GM23338 (cell line): ENCODE results near the gene KRT3. TPM values are rescaled to one million over a fixed set of nuclear protein-coding genes. Genes with fewer than 3 reads are reported as not detected.

Source experiments
- CREB1 ChIP-seq: fragments of 250-450 bp; sonication (Bioruptor Pico); IDR thresholded peaks from 2 replicates; pipeline ENCODE4 v1.5.0; 2020; ENCODE audit warnings: low read depth, mild to moderate bottlenecking, moderate library complexity
- ETS1 ChIP-seq: IDR thresholded peaks from 2 replicates; pipeline ENCODE4 v1.6.1; 2016; ENCODE audit warnings: antibody characterized with exemption
- EZH2 ChIP-seq: fragments of 200-600 bp; sonication (generic); IDR thresholded peaks from one replicate; pipeline ENCODE4 v1.8.0; 2017; ENCODE audit warnings: antibody characterized with exemption, mild to moderate bottlenecking, low read depth; ENCODE audit not compliant: unreplicated experiment
- EZH2phosphoT487 ChIP-seq: fragments of 200-600 bp; sonication (generic); IDR thresholded peaks from one replicate; pipeline ENCODE4 v1.8.1; 2018; ENCODE audit warnings: antibody characterized with exemption; ENCODE audit not compliant: unreplicated experiment
- NANOG ChIP-seq: IDR thresholded peaks from 2 replicates; pipeline ENCODE4 v1.6.1; 2016; ENCODE audit warnings: antibody characterized with exemption, borderline replicate concordance
- POLR2AphosphoS5 ChIP-seq: IDR thresholded peaks from 2 replicates; pipeline ENCODE4 v1.6.1; 2016; ENCODE audit warnings: antibody characterized with exemption, low read depth
- ZNF114 ChIP-seq: fragments of 250-450 bp; sonication (Bioruptor Pico); IDR thresholded peaks from 2 replicates; pipeline ENCODE4 v1.5.0; 2020; ENCODE audit warnings: mild to moderate bottlenecking, moderate library complexity
- ZNF331 ChIP-seq: fragments of 250-450 bp; sonication (Bioruptor Pico); IDR thresholded peaks from 2 replicates; pipeline ENCODE4 v1.5.0; 2020; ENCODE audit warnings: low read depth, mild to moderate bottlenecking, moderate library complexity
- ZNF462 ChIP-seq: fragments of 250-450 bp; sonication (Bioruptor Pico); IDR thresholded peaks from 2 replicates; pipeline ENCODE4 v1.5.0; 2020; ENCODE audit warnings: mild to moderate bottlenecking, moderate library complexity
- polyA plus RNA-seq: library from polyadenylated mRNA; unstranded; fragments of >200 nt; fragmentation: Nextera tagmentation; extraction: Ambion mirVana; gene quantifications from 2 replicates; pipeline ENCODE4 v1.2.1, GENCODE V29; 2016
- total RNA-seq: library from RNA; depleted of rRNA; stranded (reverse); fragments of >200 nt; shearing (Covaris generic); gene quantifications from 2 replicates; pipeline ENCODE4 v1.2.3, GENCODE V29; 2014
- TF ChIP-seq, protein P1 (sequence below): IDR thresholded peaks from one replicate; pipeline ENCODE4 v1.6.1; 2018; ENCODE audit warnings: antibody characterized with exemption; ENCODE audit not compliant: unreplicated experiment

KRT3 gene
- total and polyA plus RNA-seq, 2 experiments from 2014 or later, result not detected

GRCh38 chr12:52806169-52806811 is 10.4 kb upstream of the KRT3 start (continued):
- TF ChIP-seq ZNF462 (no peak), ZNF114 (CRISPR knock-in tag) (no peak), CREB1 (no peak), EZH2phosphoT487 (no peak), POLR2AphosphoS5 (no peak), ETS1 (no peak), ZNF331 (CRISPR knock-in tag) (no peak), EZH2 (no peak), NANOG (no peak)
- TF ChIP-seq, protein P1, sequence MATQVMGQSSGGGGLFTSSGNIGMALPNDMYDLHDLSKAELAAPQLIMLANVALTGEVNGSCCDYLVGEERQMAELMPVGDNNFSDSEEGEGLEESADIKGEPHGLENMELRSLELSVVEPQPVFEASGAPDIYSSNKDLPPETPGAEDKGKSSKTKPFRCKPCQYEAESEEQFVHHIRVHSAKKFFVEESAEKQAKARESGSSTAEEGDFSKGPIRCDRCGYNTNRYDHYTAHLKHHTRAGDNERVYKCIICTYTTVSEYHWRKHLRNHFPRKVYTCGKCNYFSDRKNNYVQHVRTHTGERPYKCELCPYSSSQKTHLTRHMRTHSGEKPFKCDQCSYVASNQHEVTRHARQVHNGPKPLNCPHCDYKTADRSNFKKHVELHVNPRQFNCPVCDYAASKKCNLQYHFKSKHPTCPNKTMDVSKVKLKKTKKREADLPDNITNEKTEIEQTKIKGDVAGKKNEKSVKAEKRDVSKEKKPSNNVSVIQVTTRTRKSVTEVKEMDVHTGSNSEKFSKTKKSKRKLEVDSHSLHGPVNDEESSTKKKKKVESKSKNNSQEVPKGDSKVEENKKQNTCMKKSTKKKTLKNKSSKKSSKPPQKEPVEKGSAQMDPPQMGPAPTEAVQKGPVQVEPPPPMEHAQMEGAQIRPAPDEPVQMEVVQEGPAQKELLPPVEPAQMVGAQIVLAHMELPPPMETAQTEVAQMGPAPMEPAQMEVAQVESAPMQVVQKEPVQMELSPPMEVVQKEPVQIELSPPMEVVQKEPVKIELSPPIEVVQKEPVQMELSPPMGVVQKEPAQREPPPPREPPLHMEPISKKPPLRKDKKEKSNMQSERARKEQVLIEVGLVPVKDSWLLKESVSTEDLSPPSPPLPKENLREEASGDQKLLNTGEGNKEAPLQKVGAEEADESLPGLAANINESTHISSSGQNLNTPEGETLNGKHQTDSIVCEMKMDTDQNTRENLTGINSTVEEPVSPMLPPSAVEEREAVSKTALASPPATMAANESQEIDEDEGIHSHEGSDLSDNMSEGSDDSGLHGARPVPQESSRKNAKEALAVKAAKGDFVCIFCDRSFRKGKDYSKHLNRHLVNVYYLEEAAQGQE, result no peak
